HG03039 (cell line): ENCODE data around the gene PAPPA.

Source experiments
- ATAC-seq: cut with Tn5 transposase; IDR thresholded peaks from one replicate; pipeline ENCODE4 v1.9.1; 2021; ENCODE audit warnings: mild to moderate bottlenecking, moderate library complexity; ENCODE audit not compliant: unreplicated experiment

PAPPA gene

GRCh38 chr9:116451500-116452115, 298.0 kb downstream of the PAPPA start:
- ATAC-seq = no peak
